NCI-H1048 (cell line): ENCODE measurements around the gene BSN.
"Not testable (repeated sequence)": the region's sequence is repeated elsewhere in the genome, so short reads cannot be mapped to it uniquely, and the experiment has no call there.

Experiments
- DNase-seq: peaks from one replicate; lab custom pipeline; 2025; lab: John Stamatoyannopoulos, UW

Gene BSN

DNA sequence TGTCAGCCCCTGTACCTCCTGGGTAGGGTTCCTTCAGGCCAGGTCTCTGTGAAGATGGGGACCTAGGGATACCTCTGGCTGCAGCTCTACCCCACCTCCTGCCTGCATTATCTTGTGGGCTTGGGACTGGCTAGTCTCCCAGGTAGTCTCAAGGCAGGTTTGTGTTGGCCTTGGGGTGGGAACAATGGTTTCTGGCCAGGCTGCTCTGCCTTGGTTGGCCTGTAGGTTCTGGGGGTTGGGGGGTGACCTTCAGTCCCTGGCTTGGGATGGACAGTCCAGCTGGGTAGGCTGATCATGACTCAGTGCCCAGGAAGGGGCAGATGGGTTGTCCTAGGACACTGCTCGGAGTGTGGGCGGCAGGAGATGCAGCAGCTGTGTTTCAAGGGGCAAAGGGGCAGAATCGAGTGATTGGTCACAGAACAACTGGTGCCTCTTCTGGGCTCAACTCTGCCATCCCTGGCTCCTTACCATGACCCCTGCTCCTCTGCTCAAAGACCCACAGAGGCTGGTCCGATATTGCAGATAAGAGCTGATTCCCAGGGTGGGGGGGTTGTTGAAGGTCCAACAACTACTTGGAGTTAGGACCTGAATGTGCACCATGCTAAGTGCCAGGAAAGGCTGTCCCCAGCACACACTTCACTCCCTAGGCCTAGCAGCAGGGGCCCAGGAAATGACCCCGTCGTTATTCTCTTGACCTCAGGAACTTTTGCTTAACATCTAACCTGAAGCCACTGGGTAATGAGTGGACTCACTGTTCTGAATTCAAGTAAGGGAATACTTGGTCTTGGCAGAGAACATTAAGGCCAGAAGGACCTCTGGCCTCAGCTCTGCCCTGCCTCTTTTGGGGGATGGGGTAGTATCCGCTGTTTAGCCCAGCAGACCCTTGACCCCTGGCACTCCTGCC lies 18.1 kb upstream of the BSN start:
- DNase-seq = no peak

DNA sequence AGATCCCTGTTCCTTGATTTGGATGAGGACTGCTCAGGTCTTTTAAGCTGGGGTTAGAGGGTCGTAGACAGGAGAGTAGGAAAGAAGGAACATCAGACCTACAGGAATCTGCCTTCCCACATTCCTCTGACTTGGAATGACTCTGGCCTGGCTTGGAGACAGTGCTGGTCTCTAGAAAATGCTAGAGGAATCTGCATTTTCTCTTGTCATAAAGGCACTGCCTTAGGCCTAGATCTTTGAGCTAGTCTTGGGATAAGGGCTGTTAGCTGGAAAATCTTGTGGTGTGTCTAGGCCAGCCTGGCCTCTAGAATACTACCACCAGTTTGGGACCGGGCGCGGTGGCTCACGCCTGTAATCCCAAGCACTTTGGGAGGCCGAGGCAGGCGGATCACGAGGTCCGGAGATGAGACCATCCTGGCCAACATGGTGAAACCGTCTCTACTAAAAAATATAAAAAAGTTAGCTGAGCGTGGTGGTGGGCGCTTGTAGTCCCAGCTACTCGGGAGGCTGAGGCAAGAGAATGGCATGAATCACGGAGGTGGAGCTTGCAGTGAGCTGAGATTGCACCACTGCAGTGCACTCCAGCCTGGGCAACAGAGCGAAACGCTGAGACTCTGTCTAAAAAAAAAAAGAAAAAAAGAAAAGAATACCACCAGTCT lies 17.3 kb upstream of the BSN start:
- no peak for DNase-seq

DNA sequence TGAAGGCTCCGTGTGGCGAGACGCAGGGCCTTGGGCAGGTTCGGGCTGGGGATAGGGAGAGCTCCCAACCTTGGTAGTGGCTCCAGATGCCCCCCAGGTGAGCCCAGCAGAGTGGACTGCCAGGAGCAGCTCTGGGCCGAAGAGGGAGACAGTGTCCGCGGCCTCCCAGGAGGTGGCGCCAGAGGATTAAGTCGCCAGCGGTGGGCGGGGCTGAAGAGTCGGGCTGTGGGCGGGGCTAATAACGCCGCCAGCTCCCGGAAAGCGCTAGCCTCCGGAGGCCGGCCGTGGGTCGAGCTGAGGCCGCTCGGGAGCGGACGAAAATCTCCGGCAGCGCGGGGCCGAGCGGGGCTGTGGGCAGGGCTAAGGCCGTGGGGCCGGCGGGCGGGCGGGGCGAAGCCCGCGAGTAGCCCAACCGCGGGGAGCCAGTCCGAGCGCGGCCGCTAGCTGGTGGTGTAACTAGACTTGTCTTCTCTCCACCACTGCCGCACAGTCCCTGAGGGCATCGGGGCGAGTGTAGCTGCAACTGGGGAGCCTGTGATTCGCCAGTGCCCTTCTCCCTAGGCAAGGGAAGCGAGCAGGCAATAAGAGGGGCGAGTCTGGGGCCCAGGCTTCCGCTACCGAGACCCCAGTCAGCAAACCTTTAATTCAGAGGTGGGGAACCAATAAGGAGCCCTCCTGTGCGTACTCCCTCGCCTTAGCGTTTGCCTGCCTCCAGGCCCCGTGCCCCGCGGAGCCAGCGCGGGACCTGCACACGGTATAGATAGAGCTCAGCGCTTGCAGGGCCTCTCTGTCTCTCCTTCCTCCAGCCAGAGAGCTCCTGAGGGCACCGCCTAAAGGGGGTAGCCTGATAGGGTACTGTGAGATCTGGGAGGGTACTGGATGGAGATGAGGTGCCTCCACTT lies 14.4 kb upstream of the BSN start:
- peak; percentile 88 for DNase-seq

DNA sequence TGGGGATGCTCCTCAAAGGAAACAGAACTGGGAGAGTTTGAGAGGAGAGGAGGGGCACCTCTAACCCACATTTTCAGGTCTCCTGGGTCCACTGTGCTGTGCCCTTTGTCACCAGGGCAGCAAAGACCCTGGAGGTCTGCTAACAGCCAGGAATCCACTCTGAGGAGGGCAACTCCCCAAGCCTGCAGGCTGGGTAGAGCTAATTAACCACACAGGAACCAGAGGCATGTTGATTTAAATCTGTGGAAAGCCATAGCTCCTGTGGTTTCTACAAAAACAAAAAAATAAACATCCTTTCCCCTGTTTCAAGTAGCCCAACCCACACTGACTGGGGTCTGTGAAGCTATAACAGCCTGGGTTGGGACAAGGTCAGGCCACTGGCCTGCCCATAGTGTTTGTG lies 2.2 kb upstream of the BSN start:
- DNase-seq = no peak

DNA sequence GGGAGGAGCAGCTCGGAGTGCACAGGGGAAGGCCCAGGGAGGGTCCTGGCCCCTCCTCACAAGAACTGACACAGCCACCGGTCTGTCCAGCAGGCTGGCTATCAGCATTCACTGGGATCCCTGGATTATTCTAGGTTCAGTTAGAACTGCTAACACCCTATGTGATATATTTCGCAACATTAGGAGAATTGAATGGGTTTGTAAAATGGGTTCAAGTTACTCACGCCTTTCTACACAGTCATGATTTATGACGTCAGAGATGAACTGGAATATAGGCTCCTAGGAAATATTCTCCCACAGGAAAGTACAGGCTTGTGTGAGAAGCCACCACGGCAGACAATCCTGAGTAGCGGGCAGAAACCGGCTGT lies 969 bp upstream of the BSN start:
- no peak for DNase-seq

DNA sequence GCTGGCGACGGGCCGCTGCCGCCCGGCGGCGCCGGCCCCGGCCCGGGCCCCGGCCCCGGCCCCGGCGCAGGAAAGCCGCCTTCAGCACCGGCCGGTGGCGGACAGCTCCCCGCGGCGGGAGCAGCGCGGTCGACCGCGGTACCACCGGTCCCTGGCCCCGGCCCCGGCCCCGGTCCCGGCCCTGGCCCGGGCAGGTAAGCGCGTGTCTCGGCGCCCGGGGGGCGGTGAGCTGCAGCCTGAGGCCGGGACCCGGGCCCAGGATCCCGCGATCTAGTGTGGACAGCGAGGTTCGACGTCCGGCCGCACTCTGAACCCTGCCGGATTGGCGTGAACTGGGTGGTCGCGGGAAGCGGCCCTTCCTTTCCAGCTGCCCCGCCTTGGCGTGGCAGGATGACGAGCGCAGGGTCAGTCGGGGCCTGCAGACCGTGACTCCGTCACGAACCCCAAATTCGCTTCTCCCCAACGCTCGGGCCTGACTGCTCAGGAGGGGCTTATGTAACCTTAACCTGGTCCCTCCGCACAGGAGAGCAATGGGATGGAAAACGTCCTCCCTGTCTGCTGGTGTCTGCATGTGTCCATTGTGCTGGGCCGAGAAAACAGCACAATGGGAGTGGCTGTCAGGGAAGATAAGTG lies 472 bp downstream of the BSN start:
- no peak for DNase-seq

DNA sequence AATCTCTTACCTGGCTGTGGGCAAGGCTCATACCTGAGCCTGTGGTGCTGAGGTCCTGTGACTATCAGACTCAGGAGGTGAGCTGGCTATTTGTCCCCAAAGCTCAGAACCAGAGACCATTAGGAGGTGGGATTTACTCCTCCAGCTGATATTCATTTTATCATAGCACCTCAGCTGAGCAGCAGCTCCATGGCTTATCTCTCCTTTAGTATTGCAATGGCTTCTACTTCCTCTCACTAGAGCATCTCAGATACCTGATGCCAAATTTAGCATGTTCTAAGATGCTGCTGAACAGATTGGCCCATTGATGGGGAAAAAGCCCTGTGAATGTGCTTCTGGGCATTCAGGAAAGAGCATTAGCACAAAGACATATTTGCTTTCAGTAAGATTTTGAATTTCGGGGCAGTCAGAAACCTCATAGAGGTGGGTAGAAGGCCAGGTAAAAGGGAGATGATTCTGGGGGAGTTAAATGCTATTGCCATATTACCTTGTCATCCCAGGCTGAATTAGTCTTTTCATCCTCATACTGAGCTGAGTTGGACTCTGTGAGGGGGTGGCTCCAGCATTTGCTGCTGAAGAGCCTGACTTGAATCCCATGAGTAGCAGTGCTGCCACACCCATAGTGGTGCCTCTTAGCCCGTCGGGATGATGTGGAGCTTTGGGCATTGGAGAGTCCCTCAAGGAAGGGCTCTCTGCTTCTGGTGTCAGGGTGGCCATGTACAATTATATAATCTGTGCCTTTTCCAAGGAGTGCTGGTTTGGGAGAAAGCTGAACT lies 2.4 kb downstream of the BSN start:
- no peak for DNase-seq

DNA sequence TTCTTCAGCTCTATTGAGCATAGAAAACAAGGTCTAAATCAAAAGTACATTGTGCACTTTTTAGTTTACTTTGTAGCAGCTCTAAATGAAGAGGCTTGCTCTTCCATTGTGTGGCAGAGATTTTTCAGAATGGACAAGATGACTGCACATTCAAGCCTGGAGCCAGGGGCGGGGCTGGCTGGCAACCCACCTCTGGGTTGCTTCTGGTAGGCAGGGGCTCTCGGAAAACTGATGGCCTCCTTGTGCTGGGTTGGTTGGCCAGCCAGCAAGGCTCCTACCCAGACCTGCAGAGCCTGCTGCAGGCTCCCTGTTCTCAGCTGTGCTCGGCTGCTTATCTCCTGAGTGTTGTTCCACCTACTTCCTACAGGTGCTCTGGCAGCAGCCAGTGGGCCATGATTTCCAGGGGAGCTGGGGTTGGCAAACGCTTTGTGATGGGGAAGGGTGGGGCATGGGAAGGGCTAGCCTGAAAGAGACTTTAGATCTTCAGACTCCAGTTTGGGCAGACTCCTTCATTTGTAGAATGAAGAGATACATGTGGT lies 8.8 kb downstream of the BSN start:
- DNase-seq = no peak

DNA sequence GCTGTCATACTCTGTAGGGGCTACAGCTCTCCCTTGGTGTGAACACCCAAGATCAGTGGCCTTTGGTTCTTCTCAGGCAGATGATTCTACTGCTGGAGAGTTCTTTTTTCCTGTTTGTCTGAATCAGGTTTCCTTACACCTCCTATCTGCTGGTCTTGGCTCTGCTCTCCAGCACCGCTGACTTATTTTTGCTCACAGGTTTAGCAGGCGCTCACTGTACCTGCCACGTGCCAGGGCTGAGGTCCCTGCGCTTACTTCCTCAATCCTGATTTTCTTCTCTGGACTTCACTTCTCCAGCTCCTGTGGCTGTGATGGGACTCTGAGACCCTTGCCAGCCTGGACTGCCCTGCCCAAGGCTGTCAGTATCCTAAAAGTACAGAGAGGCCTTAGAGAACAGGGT lies 9.5 kb downstream of the BSN start:
- no peak for DNase-seq

DNA sequence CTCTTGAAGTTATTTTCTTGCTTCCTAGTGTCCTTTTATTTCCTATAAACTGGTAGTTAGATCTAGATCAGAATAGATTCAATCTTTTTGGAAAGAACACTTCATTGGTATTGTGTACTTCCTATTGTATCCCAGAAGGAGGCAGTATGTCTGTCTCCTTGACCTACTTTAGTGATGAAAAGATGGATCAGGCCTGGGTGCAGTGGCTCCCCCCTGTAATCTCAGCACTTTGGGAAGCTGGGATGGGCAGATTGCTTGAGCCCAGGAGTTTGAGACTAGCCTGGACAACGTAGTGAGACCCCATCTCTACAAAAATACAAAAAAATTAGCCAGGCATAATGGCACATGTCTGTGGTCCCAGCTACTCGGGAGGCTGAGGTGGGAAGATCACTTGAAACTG lies 12.0 kb downstream of the BSN start:
- DNase-seq = no peak

DNA sequence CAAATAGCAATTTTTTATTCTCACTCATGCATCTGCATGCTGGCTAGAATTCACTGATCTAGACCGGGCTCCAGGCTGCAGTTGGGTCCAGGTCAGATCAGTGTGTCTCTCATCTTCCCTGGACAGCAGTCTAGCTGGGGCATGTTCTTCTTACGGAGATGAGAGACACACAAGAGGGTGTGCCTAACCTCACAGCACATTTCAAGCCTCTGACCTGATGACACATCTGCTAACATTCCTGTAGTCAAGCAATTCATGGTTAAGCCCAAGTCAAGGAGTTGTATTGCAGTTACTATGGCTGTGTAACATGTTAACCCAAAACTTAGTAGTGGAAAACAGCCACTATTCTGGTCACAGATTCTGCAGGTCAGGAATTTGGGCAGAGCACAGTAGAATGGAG lies 13.1 kb downstream of the BSN start:
- no peak for DNase-seq

DNA sequence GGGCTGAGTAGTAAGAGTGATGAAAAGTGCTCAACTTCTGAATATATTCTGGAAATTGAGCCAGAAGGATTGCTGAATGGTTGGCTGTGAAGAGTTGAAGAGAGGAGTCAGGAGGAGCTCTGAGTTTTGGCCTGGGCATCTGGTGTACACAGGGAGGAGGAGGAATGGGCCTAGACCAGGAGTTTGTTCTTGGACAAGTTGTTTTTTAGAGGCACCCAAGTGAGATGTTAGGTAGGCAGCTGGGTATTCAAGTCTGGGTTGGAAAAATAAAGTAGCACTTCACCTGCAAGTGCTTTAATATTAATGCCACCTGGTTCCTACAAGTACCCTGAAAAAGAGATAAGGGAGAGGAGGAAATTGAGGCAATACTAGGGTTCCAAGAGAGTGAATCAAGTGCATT lies 14.7 kb downstream of the BSN start:
- no peak for DNase-seq

DNA sequence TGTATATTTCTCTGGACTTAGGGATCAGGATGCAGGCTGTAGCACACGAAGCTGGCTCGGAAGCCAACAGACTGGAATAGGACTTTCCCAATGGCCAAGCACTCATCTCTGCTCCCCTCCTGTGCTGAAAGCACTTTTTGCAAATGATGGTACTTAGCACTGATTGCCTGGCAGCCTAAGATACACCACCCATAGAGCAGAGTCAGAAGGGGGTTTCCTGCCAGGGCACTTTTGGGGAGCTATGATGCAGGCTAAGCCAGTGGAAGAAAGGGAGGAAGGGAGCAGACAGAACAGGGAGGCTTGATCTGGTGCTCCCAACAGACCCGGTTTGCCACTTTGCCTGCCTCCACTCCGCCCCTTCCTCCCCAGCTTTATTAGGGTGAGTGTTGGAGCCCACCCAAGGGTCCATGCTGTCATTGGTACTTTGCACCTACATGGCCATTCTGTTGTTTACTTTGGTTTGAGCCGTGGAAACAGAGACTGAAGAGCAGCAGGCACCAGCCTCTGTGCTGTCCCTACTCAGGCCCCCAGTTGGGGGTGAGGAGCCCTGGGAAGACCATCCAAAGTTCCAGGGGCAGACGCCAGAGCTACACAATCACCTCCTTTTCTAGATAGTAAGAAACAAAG lies 15.9 kb downstream of the BSN start:
- no peak for DNase-seq

DNA sequence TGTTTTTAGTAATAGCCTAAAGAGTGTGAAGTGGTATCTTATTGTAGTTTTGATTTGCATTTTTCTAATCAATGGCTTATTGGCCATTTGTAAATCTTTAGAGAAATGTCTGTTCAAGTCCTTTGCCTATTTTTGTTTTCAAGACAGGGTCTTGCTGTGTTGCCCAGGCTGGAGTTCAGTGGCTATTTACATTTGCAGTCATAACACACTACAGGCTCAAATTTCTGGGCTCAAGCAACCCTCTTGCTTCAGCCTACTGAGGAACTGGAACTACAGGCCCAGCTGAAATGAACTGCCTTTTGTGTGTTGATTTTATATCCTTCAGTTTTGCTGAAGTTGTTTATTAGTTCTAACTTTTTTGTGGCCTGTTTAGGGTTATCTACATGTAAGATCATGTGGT lies 27.9 kb downstream of the BSN start:
- DNase-seq = no peak

DNA sequence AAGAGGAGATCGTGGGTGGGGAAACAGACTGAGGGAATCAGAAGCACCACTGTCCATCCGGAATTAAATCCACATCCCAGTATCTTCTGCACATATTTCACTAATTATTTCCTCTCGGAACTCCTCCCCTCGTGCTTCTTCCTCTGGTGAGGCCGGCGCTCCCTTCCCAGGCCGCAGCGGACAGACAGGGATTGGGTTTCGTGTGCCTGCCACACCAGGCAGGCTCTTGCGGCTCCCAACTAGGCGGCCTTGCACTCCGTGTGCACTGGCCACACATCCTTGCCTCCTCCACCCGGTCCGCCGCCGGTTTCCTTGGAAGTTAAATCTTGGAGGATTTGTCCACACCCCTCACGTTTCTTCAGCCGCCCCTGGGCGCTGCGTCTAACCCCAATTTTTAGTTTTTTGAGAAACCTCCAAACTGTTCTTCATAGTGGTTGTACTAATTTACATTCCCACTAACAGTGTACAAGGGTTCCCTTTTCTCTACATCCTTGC lies 31.0 kb downstream of the BSN start:
- not testable (repeated sequence) for DNase-seq

DNA sequence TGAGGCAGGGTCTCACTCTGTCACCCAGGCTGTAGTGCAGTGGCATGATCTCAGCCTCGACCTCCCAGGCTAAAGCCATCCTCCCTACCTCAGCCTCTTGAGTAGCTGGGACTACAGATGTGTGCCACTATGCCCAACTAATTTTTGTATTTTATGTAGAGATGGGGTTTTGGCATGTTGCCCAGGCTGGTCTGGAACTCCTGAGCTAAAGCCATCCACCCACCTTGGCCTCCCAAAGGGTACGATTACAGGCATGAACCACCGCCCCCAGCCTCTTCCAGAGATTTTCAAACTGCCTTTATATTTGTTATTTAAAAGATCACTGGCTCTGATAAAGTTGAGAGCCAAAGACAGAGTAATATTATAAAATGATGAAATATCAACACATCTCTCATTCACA lies 37.3 kb downstream of the BSN start:
- no peak for DNase-seq

DNA sequence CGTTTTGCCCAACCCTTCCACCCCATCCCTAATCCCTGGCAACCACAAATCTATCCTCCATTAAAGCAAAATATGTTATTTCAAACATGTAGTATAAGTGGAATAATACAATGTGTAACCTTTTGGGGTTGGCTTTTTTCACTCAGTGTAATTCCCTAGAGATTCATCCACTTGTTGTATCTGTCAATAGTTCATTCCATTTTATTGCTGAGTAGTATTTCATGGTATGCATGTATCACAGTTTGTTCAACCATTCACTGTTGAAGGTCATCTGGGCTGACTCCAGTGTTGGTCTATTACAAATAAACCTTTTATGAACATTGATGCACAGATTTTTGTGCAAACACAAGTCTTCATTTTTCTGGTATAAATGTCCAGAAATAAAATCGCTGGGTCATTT lies 38.8 kb downstream of the BSN start:
- no peak for DNase-seq

DNA sequence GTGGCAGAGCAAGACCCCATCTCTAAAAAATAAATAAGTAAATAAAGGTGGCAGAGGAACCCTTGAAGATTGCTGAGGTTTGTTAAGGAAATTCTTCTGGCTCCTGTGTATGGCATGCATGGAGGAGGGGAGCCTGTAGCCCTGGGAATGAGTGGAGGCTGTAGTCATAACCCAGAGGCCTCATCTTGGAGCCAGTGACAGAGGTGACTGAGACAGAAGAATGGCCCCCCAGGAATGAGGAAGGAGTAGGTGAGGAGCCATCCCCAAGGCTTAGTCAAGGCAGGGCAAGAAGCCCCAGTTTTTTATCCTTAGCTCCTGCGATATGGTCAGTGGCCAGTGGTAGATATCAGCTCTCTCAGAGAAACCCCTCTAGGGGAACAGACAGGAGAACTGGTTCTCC lies 46.5 kb downstream of the BSN start:
- DNase-seq = no peak

DNA sequence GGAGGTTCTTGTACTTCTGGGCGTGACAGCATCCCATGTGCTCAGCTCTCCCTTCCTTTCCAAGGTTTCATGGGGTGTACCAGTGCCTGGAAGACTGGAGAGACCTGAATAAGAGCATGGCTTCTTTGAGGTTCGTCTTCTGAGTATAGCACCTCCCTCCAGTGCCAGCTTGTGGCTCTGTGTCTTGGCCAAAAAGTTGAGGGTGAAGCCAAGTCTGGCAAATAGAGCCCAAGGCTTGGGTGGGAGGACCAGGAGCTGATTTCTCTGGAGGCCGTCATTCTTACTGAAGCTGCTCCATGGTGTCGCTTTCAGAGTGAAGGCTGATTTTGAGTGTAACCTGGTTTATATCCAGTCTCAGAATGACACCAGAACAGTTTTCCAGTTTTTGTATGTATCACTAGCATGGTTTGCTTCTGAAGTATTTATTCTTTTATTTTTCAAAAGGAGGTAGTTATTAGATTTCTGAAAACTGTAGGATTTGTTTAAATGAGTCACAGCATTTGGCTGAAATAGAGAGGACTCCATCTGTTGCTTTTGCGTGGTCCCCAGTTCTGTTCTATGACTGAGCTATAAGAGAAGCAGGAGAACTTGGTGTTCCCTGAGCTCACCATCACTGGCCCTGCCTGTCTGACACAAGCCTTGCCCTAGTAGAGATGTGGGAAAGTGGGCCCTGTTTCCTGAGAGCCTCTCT lies 47.2 kb downstream of the BSN start:
- DNase-seq = no peak

DNA sequence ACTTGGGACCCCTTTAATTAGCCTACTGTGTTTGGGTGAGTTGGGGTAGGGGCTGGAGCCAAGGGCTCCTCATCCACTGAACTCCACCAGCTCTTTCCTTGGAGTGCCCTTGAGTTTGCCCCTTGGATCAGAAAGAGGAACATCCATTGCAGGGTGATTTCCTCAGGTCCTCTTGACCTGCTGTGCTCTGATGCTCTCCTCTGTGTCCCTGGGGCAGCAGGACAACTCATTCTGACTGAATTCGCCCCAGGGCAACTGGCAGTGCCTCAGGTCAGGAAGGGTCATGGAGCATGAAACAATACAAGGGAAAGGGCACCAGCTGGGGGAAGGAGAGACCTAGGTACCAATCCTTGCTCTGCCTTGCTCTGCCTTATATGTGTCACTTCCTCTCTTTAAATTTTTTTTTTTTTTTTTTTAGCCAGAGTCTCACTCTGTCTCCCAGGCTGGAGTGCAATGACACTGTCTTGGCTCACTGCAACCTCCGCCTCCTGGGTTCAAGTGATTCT lies 47.8 kb downstream of the BSN start:
- DNase-seq = no peak
